ENCODE results near the gene OR8D4.

DNA sequence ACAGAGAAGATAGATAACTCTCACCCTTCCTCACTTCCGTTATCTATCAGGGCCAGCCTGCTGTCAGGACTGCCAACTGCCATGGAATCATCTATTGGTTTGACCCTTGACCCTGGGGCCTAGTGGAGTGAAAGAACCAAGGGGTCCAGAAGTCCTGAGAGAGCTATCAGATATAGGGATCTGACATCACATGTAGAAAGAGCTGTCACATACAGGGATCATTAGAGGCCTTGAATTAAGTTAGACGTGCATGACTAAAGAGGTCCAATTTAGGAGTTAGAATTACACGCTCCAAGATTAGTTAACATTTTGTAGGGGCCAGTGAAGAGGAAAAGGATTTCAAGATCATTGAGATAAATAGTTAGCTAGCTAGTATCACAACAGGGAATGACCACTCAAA, 16.4 kb upstream of the OR8D4 start, which contains the start of gene TMEM225:
- TF ChIP-seq, protein P1, sequence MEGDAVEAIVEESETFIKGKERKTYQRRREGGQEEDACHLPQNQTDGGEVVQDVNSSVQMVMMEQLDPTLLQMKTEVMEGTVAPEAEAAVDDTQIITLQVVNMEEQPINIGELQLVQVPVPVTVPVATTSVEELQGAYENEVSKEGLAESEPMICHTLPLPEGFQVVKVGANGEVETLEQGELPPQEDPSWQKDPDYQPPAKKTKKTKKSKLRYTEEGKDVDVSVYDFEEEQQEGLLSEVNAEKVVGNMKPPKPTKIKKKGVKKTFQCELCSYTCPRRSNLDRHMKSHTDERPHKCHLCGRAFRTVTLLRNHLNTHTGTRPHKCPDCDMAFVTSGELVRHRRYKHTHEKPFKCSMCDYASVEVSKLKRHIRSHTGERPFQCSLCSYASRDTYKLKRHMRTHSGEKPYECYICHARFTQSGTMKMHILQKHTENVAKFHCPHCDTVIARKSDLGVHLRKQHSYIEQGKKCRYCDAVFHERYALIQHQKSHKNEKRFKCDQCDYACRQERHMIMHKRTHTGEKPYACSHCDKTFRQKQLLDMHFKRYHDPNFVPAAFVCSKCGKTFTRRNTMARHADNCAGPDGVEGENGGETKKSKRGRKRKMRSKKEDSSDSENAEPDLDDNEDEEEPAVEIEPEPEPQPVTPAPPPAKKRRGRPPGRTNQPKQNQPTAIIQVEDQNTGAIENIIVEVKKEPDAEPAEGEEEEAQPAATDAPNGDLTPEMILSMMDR (IDR thresholded peaks at IDR 0.05 in 8 of 11, conservative IDR thresholded peaks at IDR 0.05 in 3 of 11): no peak
- no peak for TF ChIP-seq POLR2AphosphoS5 (IDR thresholded peaks at IDR 0.05)
- no peak for TF ChIP-seq POLR2A (IDR thresholded peaks at IDR 0.05)

Data from spleen (tissue), 7 donors.